ENCODE data around the gene METTL25. TPM values are rescaled to one million over a fixed set of nuclear protein-coding genes. Genes with fewer than 3 reads are reported as not detected.

Gene METTL25
- total and polyA plus RNA-seq, 2 experiments from 2014 or later, result 7.6 to 14.3 TPM

DNA sequence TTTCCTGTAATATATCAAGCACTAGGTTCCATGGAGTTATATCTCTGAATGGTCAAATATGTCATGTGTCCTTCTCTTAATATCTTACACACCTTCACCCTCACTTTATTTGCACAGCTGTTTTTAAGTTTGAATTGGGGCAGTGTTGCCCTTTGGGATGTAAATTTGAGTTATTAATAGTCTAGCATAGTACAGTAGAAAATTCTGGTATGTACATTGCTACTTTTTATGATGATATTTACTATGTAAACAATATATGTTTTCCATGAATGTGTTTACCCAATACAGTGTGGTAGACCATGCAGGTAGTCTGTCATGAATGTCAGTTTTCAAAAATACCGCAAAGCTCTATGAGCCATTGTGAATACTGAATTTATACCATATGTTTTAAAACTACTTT lies 50.5 kb downstream of the METTL25 start:
- Histone ChIP-seq H3K36me3 (ENCODE audit: insufficient read depth) (no peaks in the 10 kb centered on the region), H3K4me2 (no peak overlapping the region), H3K4me1 (ENCODE audit: insufficient read depth) (no peaks in the 10 kb centered on the region), H3K27ac (ENCODE audit: low read depth) (no peak overlapping the region), H3F3A (replicated peaks; ENCODE audit: low read depth) (no peaks in the 10 kb centered on the region), H3K27me3 (ENCODE audit: insufficient read depth) (no peaks in the 10 kb centered on the region), H3K79me2 (replicated peaks; ENCODE audit: insufficient read depth) (no peaks in the 10 kb centered on the region), H3K4me3 (no peak overlapping the region), H3K9me2 (ENCODE audit: insufficient read depth) (no peaks in the 10 kb centered on the region), H2AFZ (no peak overlapping the region), H4K20me1 (replicated peaks; ENCODE audit: insufficient read depth) (no peaks in the 10 kb centered on the region)
- DNase-seq (ENCODE audit: low spot score) (no peak), ATAC-seq (no peak)
- no peaks in the 10 kb centered on the region for H3K9me3 Mint-ChIP-seq
- H3K27me3 Mint-ChIP-seq (ENCODE audit: insufficient read depth, low read depth, poor library complexity), result no peaks in the 10 kb centered on the region
- H3K4me1 Mint-ChIP-seq, result no peaks in the 10 kb centered on the region
- no peak overlapping the region for H3K4me3 Mint-ChIP-seq
- no peak overlapping the region for H3K27ac Mint-ChIP-seq
- TF ChIP-seq, protein P1, sequence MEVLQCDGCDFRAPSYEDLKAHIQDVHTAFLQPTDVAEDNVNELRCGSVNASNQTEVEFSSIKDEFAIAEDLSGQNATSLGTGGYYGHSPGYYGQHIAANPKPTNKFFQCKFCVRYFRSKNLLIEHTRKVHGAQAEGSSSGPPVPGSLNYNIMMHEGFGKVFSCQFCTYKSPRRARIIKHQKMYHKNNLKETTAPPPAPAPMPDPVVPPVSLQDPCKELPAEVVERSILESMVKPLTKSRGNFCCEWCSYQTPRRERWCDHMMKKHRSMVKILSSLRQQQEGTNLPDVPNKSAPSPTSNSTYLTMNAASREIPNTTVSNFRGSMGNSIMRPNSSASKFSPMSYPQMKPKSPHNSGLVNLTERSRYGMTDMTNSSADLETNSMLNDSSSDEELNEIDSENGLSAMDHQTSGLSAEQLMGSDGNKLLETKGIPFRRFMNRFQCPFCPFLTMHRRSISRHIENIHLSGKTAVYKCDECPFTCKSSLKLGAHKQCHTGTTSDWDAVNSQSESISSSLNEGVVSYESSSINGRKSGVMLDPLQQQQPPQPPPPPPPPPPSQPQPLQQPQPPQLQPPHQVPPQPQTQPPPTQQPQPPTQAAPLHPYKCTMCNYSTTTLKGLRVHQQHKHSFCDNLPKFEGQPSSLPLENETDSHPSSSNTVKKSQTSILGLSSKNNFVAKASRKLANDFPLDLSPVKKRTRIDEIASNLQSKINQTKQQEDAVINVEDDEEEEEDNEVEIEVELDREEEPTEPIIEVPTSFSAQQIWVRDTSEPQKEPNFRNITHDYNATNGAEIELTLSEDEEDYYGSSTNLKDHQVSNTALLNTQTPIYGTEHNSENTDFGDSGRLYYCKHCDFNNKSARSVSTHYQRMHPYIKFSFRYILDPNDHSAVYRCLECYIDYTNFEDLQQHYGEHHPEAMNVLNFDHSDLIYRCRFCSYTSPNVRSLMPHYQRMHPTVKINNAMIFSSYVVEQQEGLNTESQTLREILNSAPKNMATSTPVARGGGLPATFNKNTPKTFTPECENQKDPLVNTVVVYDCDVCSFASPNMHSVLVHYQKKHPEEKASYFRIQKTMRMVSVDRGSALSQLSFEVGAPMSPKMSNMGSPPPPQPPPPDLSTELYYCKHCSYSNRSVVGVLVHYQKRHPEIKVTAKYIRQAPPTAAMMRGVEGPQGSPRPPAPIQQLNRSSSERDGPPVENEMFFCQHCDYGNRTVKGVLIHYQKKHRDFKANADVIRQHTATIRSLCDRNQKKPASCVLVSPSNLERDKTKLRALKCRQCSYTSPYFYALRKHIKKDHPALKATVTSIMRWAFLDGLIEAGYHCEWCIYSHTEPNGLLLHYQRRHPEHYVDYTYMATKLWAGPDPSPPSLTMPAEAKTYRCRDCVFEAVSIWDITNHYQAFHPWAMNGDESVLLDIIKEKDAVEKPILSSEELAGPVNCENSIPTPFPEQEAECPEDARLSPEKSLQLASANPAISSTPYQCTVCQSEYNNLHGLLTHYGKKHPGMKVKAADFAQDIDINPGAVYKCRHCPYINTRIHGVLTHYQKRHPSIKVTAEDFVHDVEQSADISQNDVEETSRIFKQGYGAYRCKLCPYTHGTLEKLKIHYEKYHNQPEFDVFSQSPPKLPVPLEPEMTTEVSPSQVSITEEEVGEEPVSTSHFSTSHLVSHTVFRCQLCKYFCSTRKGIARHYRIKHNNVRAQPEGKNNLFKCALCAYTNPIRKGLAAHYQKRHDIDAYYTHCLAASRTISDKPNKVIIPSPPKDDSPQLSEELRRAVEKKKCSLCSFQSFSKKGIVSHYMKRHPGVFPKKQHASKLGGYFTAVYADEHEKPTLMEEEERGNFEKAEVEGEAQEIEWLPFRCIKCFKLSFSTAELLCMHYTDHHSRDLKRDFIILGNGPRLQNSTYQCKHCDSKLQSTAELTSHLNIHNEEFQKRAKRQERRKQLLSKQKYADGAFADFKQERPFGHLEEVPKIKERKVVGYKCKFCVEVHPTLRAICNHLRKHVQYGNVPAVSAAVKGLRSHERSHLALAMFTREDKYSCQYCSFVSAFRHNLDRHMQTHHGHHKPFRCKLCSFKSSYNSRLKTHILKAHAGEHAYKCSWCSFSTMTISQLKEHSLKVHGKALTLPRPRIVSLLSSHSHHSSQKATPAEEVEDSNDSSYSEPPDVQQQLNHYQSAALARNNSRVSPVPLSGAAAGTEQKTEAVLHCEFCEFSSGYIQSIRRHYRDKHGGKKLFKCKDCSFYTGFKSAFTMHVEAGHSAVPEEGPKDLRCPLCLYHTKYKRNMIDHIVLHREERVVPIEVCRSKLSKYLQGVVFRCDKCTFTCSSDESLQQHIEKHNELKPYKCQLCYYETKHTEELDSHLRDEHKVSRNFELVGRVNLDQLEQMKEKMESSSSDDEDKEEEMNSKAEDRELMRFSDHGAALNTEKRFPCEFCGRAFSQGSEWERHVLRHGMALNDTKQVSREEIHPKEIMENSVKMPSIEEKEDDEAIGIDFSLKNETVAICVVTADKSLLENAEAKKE (CRISPR knock-in tag; IDR thresholded peaks at IDR 0.05), result no peak
- no peak for TF ChIP-seq ZNF331 (CRISPR knock-in tag; IDR thresholded peaks at IDR 0.05; ENCODE audit: low read depth)
- TF ChIP-seq, protein P2, sequence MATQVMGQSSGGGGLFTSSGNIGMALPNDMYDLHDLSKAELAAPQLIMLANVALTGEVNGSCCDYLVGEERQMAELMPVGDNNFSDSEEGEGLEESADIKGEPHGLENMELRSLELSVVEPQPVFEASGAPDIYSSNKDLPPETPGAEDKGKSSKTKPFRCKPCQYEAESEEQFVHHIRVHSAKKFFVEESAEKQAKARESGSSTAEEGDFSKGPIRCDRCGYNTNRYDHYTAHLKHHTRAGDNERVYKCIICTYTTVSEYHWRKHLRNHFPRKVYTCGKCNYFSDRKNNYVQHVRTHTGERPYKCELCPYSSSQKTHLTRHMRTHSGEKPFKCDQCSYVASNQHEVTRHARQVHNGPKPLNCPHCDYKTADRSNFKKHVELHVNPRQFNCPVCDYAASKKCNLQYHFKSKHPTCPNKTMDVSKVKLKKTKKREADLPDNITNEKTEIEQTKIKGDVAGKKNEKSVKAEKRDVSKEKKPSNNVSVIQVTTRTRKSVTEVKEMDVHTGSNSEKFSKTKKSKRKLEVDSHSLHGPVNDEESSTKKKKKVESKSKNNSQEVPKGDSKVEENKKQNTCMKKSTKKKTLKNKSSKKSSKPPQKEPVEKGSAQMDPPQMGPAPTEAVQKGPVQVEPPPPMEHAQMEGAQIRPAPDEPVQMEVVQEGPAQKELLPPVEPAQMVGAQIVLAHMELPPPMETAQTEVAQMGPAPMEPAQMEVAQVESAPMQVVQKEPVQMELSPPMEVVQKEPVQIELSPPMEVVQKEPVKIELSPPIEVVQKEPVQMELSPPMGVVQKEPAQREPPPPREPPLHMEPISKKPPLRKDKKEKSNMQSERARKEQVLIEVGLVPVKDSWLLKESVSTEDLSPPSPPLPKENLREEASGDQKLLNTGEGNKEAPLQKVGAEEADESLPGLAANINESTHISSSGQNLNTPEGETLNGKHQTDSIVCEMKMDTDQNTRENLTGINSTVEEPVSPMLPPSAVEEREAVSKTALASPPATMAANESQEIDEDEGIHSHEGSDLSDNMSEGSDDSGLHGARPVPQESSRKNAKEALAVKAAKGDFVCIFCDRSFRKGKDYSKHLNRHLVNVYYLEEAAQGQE (IDR thresholded peaks at IDR 0.05; ENCODE audit: unreplicated experiment), result no peak
- H3K36me3 Mint-ChIP-seq (ENCODE audit: low read depth), result no peaks in the 10 kb centered on the region
